PC-3 (cell line): ENCODE measurements around the gene MIGA1. TPM values are rescaled to one million over a fixed set of nuclear protein-coding genes. Genes with fewer than 3 reads are reported as not detected.
"Not testable (repeated sequence)": the region's sequence is repeated elsewhere in the genome, so short reads cannot be mapped to it uniquely, and the experiment has no call there.

Experiments
- ATAC-seq: fragments of 200-7000 bp; cut with Tn5 transposase; 2 replicates; pipeline ENCODE4 v1.9.1; 2020; ENCODE audit warnings: mild to moderate bottlenecking, moderate library complexity
- BruUV-seq: library from RNA; stranded (reverse); fragments of 400-500 nt; replicated peaks from 2 replicates; lab custom pipeline; 2021; lab: Mats Ljungman, UMichigan
- CTCF ChIA-PET: fragments of 300-600 bp; sonication (Branson Sonifier 250); formaldehyde crosslinking; loops from one replicate; lab custom pipeline; 2022; ENCODE audit warnings: antibody characterized with exemption; lab: Charles Lee
- POLR2A ChIA-PET: fragments of 300-600 bp; sonication (Branson Sonifier 250); formaldehyde crosslinking; loops from one replicate; lab custom pipeline; 2022; ENCODE audit warnings: antibody characterized with exemption; ENCODE audit not compliant: unreplicated experiment; lab: Charles Lee
- DNase-seq: peaks from one replicate; pipeline ENCODE4 v3.0.0-alpha.2; 2015
- H2AFZ ChIP-seq: fragments of 300-600 bp; sonication (generic); 2 replicates; pipeline ENCODE4 v1.6.0; 2016; ENCODE audit warnings: antibody characterized with exemption, low read length
- H3F3A ChIP-seq: fragments of 300-600 bp; sonication (generic); one replicate; pipeline ENCODE4 v1.6.0; 2017; ENCODE audit warnings: antibody characterized with exemption, low read length, control low read depth, mild to moderate bottlenecking; ENCODE audit not compliant: unreplicated experiment
- H3K27ac ChIP-seq: fragments of 300-600 bp; sonication (generic); 2 replicates; pipeline ENCODE4 v1.5.1; 2016; ENCODE audit warnings: mild to moderate bottlenecking, low read length
- H3K27me3 ChIP-seq: fragments of 300-600 bp; sonication (generic); 2 replicates; pipeline ENCODE4 v1.6.1; 2016; ENCODE audit warnings: low read length, mixed read lengths
- H3K36me3 ChIP-seq: fragments of 300-600 bp; sonication (generic); 2 replicates; pipeline ENCODE4 v1.6.1; 2016; ENCODE audit warnings: low read depth, mixed run types, low read length, mixed read lengths
- H3K4me1 ChIP-seq: fragments of 300-600 bp; sonication (generic); 2 replicates; pipeline ENCODE4 v1.5.1; 2016; ENCODE audit warnings: low read length; ENCODE audit not compliant: insufficient read depth
- H3K4me2 ChIP-seq: fragments of 300-600 bp; sonication (generic); 2 replicates; pipeline ENCODE4 v1.6.0; 2016; ENCODE audit warnings: low read length
- H3K4me3 ChIP-seq: fragments of 300-600 bp; sonication (generic); 2 replicates; pipeline ENCODE4 v1.5.1; 2016; ENCODE audit warnings: mild to moderate bottlenecking, low read length, mixed read lengths
- H3K79me2 ChIP-seq: fragments of 300-600 bp; sonication (generic); 2 replicates; pipeline ENCODE4 v1.6.1; 2017; ENCODE audit warnings: low read length, mixed read lengths
- H3K9ac ChIP-seq: fragments of 300-600 bp; sonication (generic); 2 replicates; pipeline ENCODE4 v1.6.0; 2016; ENCODE audit warnings: mild to moderate bottlenecking, low read length
- H3K9me2 ChIP-seq: fragments of 300-600 bp; sonication (generic); replicated peaks from 2 replicates; pipeline ENCODE4 v1.6.1; 2016; ENCODE audit warnings: mixed run types, low read length, mixed read lengths
- H3K9me3 ChIP-seq: fragments of 300-600 bp; sonication (generic); 2 replicates; pipeline ENCODE4 v1.6.1; 2016; ENCODE audit warnings: low read length, mixed read lengths
- H4K20me1 ChIP-seq: fragments of 300-600 bp; sonication (generic); 2 replicates; pipeline ENCODE4 v1.6.1; 2016; ENCODE audit warnings: low read length, mixed read lengths
- EZH2 ChIP-seq: fragments of 300-600 bp; sonication (generic); IDR thresholded peaks from one replicate; pipeline ENCODE4 v1.6.1; 2017; ENCODE audit warnings: antibody characterized with exemption, mild to moderate bottlenecking, low read length; ENCODE audit not compliant: unreplicated experiment
- EZH2phosphoT487 ChIP-seq: fragments of 300-600 bp; sonication (generic); IDR thresholded peaks from 2 replicates; pipeline ENCODE4 v1.6.1; 2018; ENCODE audit warnings: mild to moderate bottlenecking, antibody characterized with exemption, low read length, borderline replicate concordance
- intact Hi-C: fragments of 100-400 bp; cut with micrococcal nuclease; formaldehyde crosslinking; loops from 2 replicates; pipeline ENCODE4 v1.9.0; 2023
- total RNA-seq: library from RNA; depleted of rRNA; stranded (reverse); fragments of >200 nt; gene quantifications from 2 replicates; pipeline ENCODE4 v1.2.3, GENCODE V29; 2014
- TF ChIP-seq, protein P1 (sequence below): fragments of 300-600 bp; sonication (generic); conservative IDR thresholded peaks from 2 replicates; pipeline ENCODE4 v1.5.1; 2017; ENCODE audit warnings: antibody characterized with exemption, low read depth, mild to moderate bottlenecking, low read length

The MIGA1 gene
- total RNA-seq, 1 experiment from 2014 or later = 6.5 TPM

DNA sequence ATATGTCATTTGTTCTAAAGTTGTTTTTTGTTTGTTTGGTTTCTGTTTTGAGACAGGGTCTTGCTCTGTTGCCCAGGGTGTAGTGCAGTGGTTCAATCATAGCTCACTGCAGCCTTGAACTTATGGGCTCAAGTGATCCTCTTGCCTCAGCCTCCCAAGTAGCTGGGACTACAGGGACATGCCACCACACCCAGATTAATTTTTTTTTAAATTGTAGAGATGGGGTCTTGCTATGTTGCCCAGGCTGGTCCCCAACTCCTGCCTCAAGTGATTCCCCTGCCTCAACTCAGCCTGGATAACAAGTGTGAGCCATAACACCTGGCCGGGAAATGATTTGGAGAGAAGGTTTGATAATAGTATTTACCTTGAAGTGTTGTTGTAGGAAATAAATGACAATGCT lies 127.2 kb downstream of the MIGA1 start:
- intact Hi-C loops = no loop called here
- H3K9me2 ChIP-seq = no peaks in the 10 kb centered on the region

DNA sequence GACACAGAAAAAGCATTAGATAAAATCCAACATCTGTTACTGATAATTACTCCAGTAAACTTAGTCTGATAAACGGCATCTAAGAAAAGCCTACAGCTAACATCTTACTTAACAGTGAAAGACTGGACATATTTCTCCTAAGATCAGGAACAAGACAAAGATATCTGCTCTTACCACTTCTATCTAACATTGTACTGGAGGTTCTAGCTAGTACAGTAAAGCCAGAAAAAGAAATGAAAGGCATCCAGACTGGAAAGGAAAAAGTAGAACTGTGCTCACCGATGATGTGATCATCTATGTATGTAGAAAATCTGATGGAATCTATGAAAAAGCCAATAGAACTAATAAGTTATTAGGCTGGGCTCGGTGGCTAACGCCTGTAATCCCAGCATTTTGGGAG lies 130.7 kb downstream of the MIGA1 start:
- no peaks in the 10 kb centered on the region for H3K79me2 ChIP-seq
- no TSS peak for BruUV-seq
- no peak for TF ChIP-seq EZH2
- TF ChIP-seq EZH2phosphoT487 = no peak
- TF ChIP-seq, protein P1, sequence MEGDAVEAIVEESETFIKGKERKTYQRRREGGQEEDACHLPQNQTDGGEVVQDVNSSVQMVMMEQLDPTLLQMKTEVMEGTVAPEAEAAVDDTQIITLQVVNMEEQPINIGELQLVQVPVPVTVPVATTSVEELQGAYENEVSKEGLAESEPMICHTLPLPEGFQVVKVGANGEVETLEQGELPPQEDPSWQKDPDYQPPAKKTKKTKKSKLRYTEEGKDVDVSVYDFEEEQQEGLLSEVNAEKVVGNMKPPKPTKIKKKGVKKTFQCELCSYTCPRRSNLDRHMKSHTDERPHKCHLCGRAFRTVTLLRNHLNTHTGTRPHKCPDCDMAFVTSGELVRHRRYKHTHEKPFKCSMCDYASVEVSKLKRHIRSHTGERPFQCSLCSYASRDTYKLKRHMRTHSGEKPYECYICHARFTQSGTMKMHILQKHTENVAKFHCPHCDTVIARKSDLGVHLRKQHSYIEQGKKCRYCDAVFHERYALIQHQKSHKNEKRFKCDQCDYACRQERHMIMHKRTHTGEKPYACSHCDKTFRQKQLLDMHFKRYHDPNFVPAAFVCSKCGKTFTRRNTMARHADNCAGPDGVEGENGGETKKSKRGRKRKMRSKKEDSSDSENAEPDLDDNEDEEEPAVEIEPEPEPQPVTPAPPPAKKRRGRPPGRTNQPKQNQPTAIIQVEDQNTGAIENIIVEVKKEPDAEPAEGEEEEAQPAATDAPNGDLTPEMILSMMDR = no peak
- POLR2A ChIA-PET = no interaction called here
- CTCF ChIA-PET = no interaction called here
- no peaks in the 10 kb centered on the region for H3K27me3 ChIP-seq
- H3K36me3 ChIP-seq = no peaks in the 10 kb centered on the region
- H3K27ac ChIP-seq = no peak overlapping the region
- no peak for ATAC-seq
- no peaks in the 10 kb centered on the region for H3F3A ChIP-seq
- H3K9me3 ChIP-seq = no peaks in the 10 kb centered on the region
- H3K4me3 ChIP-seq = no peak overlapping the region
- H3K4me1 ChIP-seq = no peaks in the 10 kb centered on the region
- intact Hi-C loops = no loop called here
- H3K4me2 ChIP-seq = no peak overlapping the region
- DNase-seq = no peak
- no peaks in the 10 kb centered on the region for H3K9me2 ChIP-seq
- H3K9ac ChIP-seq = no peak overlapping the region
- no peaks in the 10 kb centered on the region for H4K20me1 ChIP-seq
- H2AFZ ChIP-seq = no peak overlapping the region

More for the DNA sequence above, 127.2 kb downstream of the MIGA1 start:
- TF ChIP-seq, protein P1 = no peak
- TF ChIP-seq EZH2 (no peak), EZH2phosphoT487 (no peak)
- Histone ChIP-seq H2AFZ (no peak overlapping the region), H3K9me3 (no peaks in the 10 kb centered on the region), H3K9ac (no peak overlapping the region), H3K79me2 (no peaks in the 10 kb centered on the region), H3K4me2 (no peak overlapping the region), H3K36me3 (no peaks in the 10 kb centered on the region), H3K4me3 (no peak overlapping the region), H3K27me3 (no peaks in the 10 kb centered on the region), H3K27ac (no peak overlapping the region), H3F3A (no peaks in the 10 kb centered on the region), H3K4me1 (no peaks in the 10 kb centered on the region), H4K20me1 (no peaks in the 10 kb centered on the region)
- no TSS peak for BruUV-seq
- ATAC-seq = no peak
- no peak for DNase-seq
- ChIA-PET CTCF (no interaction called here), POLR2A (no interaction called here)

DNA sequence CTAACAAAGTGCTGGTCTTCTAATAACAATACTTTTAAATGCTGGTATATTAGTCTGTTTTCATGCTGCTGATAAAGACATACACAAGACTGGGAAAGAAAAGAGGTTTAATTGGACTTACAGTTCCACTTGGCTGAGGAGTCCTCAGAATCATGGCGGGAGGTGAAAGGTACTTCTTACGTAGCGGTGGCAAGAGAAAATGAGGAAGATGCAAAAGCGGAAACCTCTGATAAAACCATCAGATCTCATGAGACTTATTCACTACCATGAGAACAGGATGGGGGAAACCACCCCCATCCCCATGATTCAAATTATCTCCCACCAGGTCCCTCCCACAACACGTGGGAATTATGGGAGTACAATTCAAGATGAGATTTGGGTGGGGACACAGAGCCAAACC lies 139.5 kb downstream of the MIGA1 start:
- CTCF ChIA-PET, POLR2A ChIA-PET, BruUV-seq: not testable (repeated sequence)

More for the DNA sequence above, 139.5 kb downstream of the MIGA1 start:
- H3K4me2 ChIP-seq, H3K9me3 ChIP-seq, H2AFZ ChIP-seq, DNase-seq, intact Hi-C loops, H3K79me2 ChIP-seq, H3K9ac ChIP-seq, H3K27ac ChIP-seq, H3K4me3 ChIP-seq, H3K4me1 ChIP-seq, H3K9me2 ChIP-seq, H3K27me3 ChIP-seq, H3F3A ChIP-seq, H4K20me1 ChIP-seq, ATAC-seq: not testable (repeated sequence)
- H3K36me3 ChIP-seq = peaks cover 12% of the 10 kb centered on the region; the same call in 1 of the 2 replicates
